GM18498 (cell line): ENCODE data around the gene CNOT6.

Experiments used
- ATAC-seq: cut with Tn5 transposase; IDR thresholded peaks from one replicate; pipeline ENCODE4 v1.9.1; 2021; ENCODE audit warnings: mild to moderate bottlenecking, moderate library complexity; ENCODE audit not compliant: unreplicated experiment

The CNOT6 gene

DNA sequence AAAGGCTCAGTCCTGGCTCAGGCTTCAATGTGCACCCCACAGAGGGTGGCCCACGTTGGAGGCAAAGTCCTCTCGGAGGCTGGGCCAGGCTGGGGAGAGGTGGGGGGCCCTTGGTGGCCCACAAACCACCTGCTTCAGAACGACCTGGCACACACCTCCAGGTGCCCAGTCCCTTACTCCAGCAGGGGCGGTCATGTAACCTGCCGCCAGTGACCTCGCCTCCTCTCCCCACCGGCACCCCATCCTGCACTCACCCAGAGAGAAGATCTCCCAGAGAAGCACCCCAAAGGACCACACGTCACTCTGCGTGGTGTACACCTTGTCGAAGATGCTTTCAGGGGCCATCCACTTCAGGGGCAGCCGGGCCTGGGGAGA, 119.6 kb downstream of the CNOT6 start:
- ATAC-seq, result no peak

DNA sequence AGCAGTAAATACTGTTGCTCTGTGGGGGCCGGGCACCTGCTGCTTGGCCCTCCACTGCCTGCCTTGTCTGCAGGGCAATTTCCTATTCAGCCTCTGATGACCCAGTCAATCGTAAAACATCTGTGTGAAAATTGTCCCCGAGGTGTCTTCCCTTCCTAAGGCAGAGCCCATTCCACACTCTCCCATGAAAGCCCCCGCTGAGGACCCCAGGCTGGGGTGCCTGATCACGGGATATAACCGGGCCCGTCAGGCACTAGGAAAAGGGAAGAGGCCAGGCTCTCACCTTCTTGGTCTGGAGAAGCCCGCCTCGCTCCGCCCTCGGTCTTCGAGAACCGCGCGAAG, 124.3 kb downstream of the CNOT6 start:
- ATAC-seq, result no peak

DNA sequence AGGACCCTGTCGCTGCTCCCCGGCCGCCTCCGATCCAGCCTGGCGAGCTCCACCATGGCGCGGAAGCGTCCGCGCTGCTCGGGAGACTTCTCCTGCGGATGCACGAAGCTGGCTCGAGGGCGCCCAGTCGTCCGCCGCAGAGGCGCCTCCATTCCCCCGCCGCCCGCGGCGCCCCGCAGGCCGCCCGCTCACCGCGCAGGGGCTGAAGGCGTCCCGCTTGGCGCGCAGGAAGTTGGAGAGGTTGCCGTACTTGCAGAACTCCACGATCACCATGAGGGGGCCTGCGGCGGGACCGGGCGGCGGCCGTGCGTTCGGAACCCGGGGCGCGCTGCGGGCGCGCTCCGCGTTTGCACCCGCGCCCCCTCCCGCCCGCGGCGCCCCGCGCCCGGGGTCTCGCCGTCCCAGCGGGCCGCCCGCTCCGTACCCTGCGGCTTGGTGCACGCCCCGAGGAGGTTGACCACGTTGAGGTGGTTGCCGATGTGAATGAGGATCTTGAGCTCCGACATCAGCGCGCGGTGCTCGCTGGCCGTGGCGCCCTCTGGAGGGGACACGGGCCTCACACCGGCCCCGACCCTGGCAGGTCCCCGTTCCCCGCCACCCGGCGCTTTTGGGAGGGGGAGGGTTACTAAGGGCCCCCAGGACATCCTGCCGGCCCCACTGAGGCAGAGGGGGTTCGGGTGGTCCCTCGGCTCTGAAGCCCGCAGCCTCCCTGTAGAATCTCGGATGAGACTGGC, 124.8 kb downstream of the CNOT6 start:
- ATAC-seq, result no peak

DNA sequence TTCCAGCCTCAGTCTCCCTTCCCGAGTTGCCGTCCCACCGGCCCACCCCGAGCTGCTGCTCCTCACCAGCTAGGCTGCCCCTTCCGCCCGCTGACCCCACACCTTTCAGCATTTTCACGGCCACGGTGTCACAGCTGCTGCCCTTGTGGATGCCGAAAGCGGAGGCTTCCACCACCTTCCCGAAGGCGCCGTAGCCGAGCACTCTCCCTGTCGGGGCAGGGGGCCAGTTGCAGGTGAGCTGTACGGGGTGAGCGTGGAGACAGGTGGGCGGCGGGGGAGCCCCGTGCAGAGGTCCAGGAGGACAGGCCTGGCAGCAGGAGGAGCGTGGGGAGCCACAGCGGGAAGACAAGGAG, 125.4 kb downstream of the CNOT6 start:
- ATAC-seq, result no peak

DNA sequence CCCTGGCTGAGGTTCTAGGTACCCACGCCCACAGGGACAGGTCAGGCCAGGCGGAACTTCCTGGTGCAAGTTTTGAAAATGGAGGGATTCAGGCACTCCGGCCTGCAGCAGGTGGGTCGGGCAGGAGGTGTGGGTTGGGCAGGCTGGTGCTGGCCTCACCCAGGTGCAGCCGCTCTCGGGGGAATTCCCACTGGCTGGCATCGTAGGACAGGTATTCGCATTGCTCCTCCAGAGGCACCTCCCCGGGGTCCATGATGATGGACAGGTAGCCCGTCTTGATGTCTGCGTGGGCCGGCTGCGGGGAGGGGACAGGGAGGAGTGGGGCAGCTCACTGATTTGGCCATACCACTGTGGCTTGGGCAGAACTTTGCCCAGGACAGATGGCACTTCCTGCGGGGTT, 125.8 kb downstream of the CNOT6 start:
- ATAC-seq, result no peak

DNA sequence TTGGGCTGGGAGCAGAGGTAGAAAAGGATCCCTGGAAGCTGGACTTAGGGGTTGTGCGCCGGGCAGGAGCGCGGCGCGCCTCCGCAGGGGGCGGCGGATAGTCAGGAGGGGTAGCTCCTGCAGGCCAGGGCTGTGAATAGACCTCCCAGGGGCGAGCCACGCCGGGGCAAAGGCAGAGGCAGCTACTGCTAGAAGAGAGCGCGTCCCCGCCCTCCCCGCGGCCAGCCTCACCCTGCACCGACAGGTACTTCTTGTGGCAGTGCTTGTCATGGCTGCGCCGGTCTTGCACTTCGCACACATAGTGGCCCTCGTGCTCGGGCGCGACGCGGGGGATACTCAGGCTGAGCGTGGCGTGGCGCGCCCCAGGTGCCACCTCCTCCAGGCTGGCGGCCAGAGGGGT, 127.1 kb downstream of the CNOT6 start:
- no peak for ATAC-seq

DNA sequence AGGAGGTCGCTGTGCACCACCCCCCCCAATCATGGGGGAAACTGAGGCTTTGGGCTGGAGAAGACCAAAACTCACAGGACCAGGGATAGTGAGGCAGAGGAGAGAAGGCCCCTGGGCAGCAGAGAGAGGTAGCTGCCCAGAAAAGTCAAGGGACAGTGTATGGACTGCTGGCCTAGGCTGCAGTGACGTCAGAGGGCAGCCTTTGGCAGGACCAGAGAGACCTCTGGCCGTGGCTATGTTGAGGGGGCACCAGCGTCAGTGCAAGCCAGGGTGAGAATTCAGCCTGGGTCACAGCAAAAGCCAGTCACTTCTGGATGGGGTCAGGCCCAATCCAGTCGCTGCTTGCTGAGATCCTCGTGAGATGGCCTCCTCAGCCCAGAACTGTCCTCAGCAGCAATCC, 128.7 kb downstream of the CNOT6 start:
- ATAC-seq, result no peak

DNA sequence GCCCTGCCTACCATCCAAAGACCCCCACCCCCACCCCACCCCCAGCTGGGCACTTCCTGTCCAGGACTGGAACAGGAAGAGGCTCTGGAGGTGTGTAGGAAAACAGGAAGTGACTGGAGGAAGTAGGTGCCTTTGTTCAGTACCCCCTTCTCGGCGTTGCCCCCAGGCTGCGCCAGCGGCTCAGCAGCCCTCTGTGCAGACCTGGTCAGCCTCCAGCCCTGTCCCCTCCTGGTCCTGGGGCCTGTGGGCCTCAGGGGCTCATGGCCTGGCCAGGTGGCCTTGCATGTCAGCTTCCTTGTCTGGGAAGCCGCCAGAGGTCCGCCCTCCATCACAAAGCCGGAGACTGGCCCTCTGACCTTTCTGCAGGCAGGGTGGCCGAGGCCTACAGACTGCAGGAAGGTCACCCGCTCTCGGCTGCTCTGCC, 129.2 kb downstream of the CNOT6 start:
- no peak for ATAC-seq

DNA sequence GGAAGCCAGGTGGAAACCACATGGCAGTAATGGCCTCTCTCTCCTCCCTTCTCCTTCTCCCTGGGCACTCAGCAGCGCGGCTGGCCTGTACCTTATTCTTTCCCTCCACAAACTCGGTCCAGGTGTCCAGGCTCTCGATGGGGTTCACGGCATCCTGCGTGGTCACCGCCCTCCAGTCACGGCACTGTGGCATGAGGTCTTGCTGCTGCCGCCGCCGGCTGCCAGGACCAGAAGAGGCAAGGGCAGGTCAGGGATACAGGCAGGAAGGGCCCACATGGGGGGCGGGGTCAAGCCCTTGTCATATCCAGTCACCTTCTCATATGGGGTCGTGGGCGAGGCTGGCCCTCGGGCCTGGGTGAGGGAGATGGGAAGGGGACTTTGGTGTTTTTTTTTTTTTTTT, 129.7 kb downstream of the CNOT6 start:
- no peak for ATAC-seq

DNA sequence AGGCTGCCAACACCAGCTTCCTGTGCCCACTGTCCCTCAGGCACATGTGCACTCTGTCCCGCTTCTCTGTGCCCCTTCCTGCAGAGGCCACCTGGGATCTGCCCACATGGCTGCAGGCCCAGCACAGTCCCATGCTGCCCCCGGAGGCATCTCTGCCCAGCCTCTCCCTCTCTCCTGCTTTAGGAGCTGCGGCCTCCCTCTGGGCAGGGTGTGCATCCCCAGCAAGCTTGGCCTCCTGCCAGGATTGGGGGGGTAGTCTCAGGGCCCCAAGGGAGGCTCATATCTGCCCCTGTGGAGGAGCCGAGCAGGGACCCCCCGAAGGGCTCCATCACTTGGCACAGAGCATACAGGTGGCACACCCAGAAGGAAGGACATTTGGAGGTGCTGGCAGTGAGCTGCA, 130.4 kb downstream of the CNOT6 start:
- ATAC-seq, result no peak

DNA sequence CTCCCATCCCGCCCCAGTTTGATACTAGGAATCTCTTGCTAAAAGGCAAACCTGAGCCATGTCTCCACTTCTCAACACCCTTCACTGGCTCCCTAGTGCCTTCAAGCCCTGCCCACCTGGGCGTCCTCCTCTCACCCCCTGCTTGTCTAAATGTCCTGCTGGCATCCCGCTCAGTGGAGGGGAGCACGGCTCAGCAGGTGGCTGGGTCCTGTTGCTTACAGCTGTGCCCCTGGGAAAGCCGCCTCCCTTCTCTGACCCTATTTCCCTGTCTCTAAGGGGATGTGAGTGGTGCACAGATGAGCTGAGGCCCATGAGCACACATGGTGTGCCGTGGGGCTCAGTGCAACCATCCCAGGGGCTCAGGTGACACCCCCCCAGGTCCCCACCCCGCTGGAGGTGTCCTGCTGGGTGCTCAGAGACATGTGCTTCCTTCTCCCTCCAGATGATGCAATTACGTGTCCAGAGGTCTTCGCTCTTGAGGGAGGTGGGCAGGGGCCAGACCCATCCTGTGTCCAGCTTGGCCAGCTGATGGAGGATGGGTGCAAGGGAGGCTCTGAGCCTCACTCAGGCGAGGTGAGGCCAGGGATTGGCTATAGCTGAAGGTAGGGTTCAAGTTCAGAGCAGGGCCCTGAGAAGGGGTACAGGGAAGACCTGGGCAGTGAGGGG, 131.1 kb downstream of the CNOT6 start:
- ATAC-seq, result no peak

DNA sequence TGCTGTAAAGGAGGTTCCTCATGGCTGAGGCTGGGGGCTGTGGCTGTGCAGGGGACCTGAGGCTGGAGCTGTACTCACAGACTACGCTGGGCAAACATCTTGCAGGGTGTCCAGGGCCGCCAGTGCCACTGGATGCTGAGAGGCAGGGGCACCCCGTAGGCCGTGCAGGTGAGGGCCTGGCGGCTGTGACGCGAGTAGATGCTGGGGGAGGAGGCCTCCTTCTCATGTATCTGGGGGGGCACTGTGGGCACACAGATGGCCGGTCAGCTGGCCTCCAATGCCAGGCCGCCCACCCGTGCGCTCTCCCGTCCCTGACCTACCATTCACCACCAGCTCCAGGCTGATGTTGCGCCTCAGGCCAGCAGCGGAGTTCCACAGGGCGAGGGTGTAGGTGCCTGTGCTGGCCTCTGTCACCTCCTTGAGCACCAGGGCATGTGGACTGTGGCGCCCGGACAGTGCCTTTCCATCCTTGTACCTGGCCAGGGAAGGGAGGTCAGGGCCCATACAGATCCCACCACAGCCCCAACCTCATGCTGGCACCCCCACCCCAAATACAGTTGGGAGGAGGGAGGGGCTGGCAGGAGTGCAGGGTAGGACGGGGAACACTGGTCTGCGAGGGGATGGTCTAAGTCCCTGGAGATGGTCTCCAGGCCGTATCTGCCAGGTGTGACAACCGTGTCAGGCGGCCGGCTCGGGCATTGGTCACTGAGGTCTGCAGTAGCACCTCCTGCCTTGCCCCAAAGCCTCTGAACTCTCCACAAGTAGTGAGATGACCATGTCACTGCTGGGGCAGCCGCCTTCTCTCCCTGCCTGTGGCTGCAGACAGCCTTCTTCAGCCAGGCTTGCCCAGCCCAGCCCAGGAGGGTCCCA, 131.8 kb downstream of the CNOT6 start:
- ATAC-seq, result no peak

DNA sequence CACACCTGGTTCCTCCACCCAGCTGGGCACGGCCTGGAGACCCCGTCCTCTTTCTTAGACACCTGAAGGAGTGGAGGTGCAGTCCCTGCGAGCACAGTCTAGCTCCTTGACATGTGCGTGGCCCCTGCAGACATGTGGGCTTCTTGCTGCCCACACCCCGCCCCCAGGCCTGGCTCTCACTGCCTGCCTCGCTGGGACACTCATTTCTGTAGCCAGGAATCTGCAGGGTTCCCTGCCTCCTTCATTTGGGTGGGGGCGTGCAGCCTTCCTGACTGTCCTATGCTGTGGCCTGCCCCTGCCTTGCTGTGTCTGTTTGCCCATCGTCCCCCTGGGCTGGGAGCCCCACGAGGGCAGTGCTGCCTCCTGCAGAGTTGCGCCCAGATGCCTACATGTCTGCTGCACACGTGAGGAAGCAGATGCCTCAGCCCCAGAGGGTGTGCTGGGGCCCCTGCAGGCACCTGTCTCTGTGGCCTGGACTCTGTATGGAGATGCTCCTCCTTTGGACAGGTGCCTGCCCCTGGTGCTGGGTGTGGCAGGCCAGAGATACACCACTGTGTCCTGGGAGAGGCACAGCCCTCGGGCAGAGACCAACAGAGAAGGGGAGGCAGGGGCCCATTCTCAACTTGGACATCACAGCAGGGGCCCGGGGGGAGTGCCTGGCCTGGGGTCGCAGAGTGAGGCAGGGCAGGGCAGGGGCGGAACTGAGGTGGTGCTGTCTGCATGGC, 132.6 kb downstream of the CNOT6 start:
- no peak for ATAC-seq

DNA sequence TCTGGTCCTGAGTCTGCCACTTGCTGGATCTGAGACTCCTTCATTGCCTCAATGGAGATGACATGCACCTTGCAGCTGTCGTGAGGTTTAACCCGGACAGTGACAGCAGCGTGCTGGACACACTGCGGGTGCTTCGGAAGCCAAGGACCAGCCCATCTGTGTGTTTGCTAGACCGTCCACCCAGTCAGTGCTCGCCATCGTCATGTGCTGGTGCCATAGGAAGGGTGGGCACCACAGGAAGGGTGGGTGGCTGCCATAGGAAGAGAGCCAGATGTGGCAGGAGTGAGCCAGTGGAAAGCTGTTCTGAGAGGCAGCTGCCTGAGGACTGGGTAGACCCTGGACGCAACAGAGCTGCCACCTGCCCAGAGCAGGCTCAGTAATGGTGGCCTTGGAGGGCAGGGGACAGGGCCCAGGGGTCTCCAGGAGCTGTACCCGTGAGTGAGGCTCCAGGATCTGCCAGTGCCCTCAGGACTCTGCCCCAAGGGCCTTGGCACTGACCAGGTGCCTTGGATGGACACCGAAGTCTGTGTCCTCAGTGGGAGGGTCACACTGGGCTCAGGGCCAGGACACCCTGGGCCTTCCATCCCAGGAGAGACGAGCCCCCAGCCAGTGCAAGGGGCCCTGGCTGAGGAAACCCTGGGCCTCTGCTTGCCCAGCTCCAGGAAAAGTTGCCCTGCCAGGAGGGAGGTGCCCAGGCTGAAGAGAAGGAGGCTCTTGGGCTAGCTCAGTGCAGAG, 133.4 kb downstream of the CNOT6 start:
- ATAC-seq, result no peak
